HG02970 (cell line): ENCODE measurements around the gene LRRC31.

Experiments used
- ATAC-seq: cut with Tn5 transposase; IDR thresholded peaks from one replicate; pipeline ENCODE4 v1.9.1; 2021; ENCODE audit warnings: mild to moderate bottlenecking, moderate library complexity, moderate number of reproducible peaks; ENCODE audit not compliant: unreplicated experiment, low FRiP score

Gene LRRC31

GRCh38 chr3:169864270-169864669, 5.5 kb downstream of the LRRC31 start:
- no peak for ATAC-seq

- ATAC-seq, result no peak
These were observed 6.3 kb downstream of the LRRC31 start for GRCh38 chr3:169863458-169863899.

- no peak for ATAC-seq
These were observed 7.9 kb downstream of the LRRC31 start for GRCh38 chr3:169861871-169862270.

GRCh38 chr3:169857811-169858210, 11.9 kb downstream of the LRRC31 start:
- ATAC-seq, result no peak

- no peak for ATAC-seq
These were observed 14.2 kb downstream of the LRRC31 start for GRCh38 chr3:169855514-169855913.

- no peak for ATAC-seq
These were observed 19.1 kb downstream of the LRRC31 start for GRCh38 chr3:169850618-169851017.

GRCh38 chr3:169848741-169849140, 21.0 kb downstream of the LRRC31 start:
- no peak for ATAC-seq

- no peak for ATAC-seq
These were observed 21.8 kb downstream of the LRRC31 start for GRCh38 chr3:169847896-169848295.

- no peak for ATAC-seq
These were observed 23.1 kb downstream of the LRRC31 start for GRCh38 chr3:169846458-169847193.

GRCh38 chr3:169842960-169843359, 26.8 kb downstream of the LRRC31 start:
- no peak for ATAC-seq

GRCh38 chr3:169841171-169841570, 28.6 kb downstream of the LRRC31 start:
- no peak for ATAC-seq

GRCh38 chr3:169838511-169839030, 31.2 kb downstream of the LRRC31 start:
- no peak for ATAC-seq

GRCh38 chr3:169836942-169837275, 32.8 kb downstream of the LRRC31 start:
- no peak for ATAC-seq

- no peak for ATAC-seq
These were observed 33.4 kb downstream of the LRRC31 start for GRCh38 chr3:169836078-169836941.

- ATAC-seq, result no peak
These were observed 34.2 kb downstream of the LRRC31 start for GRCh38 chr3:169835533-169835932.

GRCh38 chr3:169827712-169828111, 42.0 kb downstream of the LRRC31 start:
- no peak for ATAC-seq

- no peak for ATAC-seq
These were observed 44.4 kb downstream of the LRRC31 start for GRCh38 chr3:169825316-169825715.

- ATAC-seq, result no peak
These were observed 46.8 kb downstream of the LRRC31 start for GRCh38 chr3:169822983-169823382.

GRCh38 chr3:169822540-169822939, 47.2 kb downstream of the LRRC31 start:
- no peak for ATAC-seq

GRCh38 chr3:169822091-169822490, 47.6 kb downstream of the LRRC31 start:
- no peak for ATAC-seq

- no peak for ATAC-seq
These were observed 51.4 kb downstream of the LRRC31 start for GRCh38 chr3:169818316-169818715.
